Spleen (tissue), 3 donors: ENCODE results near the gene DPPA5.

Experiments used
- POLR2A ChIP-seq, 3 donors: fragments of 450-650 bp; IDR thresholded peaks; one replicate each; pipeline ENCODE4 v1.5.1; 2017; ENCODE audit warnings: antibody characterized with exemption in 3 of 3, mild to moderate bottlenecking in 1 of 3
- POLR2AphosphoS5 ChIP-seq, 3 donors: sonication (generic); formaldehyde crosslinking; IDR thresholded peaks; one replicate each; pipeline ENCODE4 v1.5.1; 2017; ENCODE audit warnings: antibody characterized with exemption in 3 of 3

GRCh38 chr6:73362869-73363536, 8.9 kb upstream of the DPPA5 start:
- TF ChIP-seq POLR2AphosphoS5 (IDR thresholded peaks at IDR 0.05), result no peak
- no peak for TF ChIP-seq POLR2A (IDR thresholded peaks at IDR 0.05)
